Activated naive CD4-positive, alpha-beta T cell (primary cell): ENCODE data around the gene SLC24A5.

Source experiments
- DNase-seq, 4 experiments: peaks; one replicate each; lab custom pipeline; 2025; lab: John Stamatoyannopoulos, UW

The SLC24A5 gene

GRCh38 chr15:48120745-48121144, at the start of gene SLC24A5:
TSS of gene SLC24A5 (plus strand) at chr15:48120990. CDS start at chr15:48121045, 55 bp downstream.
- DNase-seq = no peak

GRCh38 chr15:48072941-48073340, 47.8 kb upstream of the SLC24A5 start:
- no peak for DNase-seq

DNA sequence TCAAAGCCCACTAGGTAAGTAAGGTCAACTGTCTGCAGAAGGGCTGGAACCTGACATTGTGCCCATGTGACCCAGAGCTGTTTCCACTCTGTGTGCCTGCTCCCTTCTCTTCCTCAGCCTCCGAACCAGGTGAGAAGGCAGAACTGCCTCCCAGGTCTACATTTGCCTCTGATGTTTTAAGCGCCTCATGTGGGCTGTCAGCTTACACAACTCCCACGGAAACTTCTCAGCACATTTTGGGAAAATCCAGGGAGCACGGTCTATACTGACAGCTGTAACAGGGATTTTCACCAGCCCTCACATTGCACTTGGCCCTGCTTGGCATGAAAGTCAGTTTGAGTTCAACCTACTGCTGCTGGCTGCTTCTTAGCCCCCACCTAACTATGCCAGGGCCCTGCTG, 46.9 kb upstream of the SLC24A5 start:
- no peak for DNase-seq

DNA sequence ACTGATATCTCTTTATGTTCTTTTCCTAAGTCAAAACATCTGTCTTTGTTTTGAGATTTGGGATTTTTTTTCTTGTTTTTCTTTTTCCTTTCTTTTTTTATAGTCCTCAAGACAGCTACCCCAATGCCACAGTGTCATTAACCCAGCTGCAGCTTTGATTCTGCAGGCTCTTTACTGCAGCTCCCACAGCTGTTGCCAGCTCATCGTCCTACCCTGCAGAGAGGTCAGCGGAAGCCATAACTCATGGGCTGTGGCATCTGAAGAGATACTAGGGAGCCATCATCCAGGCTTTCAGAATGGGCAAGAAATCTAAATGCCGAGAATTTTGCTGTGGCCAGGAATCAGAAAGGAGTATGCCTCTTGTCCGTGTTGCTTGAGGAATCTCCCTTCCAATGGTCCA, 44.3 kb upstream of the SLC24A5 start:
- no peak for DNase-seq

DNA sequence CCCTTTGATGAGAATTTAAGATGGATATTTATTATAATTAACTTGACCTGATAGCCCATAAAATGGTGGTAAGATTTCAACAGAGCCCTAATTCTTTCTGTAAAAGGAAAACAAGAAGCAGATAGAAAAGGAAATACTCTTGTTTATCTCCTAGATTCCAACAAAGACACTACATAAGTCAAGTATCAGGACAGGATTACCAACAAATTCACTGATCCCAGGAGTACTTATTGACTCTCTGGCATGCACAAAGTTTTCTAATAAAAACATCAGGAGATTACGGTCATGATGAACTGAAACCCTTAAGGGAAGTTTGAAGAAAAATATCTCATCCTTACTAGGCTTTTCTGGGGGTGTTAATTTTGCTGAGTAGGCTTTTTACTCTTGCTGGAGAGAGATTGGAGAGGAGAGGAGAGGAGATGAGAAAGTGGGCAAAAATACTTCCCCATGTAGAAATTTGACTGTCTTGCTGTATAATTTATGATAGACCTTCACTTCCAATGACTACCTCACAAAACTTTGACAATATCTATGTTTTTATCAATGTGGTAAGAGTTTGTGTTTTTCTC, 43.1 kb upstream of the SLC24A5 start:
- DNase-seq = no peak

GRCh38 chr15:48084759-48085590, 35.8 kb upstream of the SLC24A5 start:
- no peak for DNase-seq

DNA sequence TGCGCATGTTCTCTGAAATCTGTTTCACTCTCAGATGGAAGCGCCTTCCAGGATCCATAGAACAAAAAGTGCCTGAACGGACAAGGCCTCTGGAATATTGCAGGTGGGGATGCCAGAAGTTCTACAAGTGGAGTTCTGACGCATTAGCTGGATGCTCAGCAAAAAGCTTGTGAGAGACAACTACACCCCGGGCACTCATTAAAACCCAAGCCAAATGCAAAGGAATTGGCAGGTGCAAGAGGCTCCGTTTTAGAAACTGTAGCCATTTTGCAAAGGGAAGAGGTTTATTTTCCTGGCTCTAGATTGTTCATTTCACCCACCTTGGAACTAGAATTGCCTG, 35.2 kb upstream of the SLC24A5 start:
- DNase-seq = no peak

DNA sequence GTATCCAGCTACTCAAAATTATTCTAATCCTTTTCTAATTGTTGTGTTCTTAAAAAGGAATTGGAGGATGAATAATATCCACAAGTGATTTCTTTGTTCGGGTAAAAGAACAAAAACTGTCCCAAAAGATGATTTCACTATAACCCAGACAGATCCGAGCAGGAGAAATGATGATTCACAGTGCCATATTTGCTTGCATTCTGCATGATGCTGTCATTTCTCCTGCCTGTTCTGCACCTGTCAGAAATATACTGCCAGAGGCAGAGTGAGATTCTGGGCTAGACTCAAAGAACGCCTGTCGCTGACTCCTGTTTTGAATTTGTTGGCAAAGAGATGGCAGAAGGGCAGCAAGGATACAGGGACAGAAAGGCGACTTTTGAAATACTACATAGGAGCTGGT, 34.7 kb upstream of the SLC24A5 start:
- no peak for DNase-seq

GRCh38 chr15:48086576-48086975, 34.2 kb upstream of the SLC24A5 start:
- DNase-seq = no peak

GRCh38 chr15:48087844-48088243, 32.9 kb upstream of the SLC24A5 start:
- DNase-seq = no peak

- no peak for DNase-seq
These were observed 31.1 kb upstream of the SLC24A5 start for GRCh38 chr15:48089702-48090101.

DNA sequence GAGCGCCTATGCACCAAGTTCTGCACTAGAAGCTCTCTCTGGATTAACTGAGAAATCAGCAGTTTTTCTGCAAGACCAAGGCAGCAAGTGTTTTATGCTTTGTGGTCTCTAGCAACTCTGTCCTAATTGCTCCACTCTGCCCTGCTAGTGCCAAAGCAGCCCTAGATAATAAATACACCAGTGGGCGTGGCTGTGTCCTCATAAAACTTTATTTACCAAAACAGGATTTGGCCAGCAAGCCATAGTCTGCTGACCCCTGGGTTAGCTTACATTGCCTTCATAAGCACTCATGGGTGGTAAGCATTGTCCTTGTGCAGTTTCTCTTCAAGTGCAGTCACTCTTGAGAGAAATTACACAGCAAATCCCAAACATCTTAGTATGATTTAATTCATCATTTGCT, 30.7 kb upstream of the SLC24A5 start:
- DNase-seq = no peak

GRCh38 chr15:48090666-48091065, 30.1 kb upstream of the SLC24A5 start:
- DNase-seq = no peak

GRCh38 chr15:48091522-48091921, 29.3 kb upstream of the SLC24A5 start:
- DNase-seq = no peak

- no peak for DNase-seq
These were observed 24.4 kb upstream of the SLC24A5 start for GRCh38 chr15:48096355-48096786.

GRCh38 chr15:48096813-48097212, 24.0 kb upstream of the SLC24A5 start:
- no peak for DNase-seq

DNA sequence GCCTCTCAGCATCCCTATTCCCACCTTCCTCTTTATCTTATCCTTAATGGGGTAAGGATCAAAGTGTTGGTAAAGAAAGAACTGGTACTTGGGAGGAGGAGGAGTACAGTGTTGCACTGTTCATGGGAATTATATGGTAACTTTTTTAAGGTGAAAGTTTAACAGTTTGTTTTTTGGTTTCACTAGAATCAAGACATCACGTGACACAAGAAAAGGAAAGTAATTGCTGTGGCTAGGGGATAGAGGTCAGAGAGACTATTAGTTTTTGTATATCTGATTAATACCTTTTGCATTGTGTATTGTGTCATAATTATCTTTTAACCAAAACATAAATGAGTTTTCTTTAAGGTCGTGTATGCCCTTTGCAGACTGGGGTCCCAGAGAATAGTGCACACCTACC, 23.5 kb upstream of the SLC24A5 start:
- DNase-seq = no peak

DNA sequence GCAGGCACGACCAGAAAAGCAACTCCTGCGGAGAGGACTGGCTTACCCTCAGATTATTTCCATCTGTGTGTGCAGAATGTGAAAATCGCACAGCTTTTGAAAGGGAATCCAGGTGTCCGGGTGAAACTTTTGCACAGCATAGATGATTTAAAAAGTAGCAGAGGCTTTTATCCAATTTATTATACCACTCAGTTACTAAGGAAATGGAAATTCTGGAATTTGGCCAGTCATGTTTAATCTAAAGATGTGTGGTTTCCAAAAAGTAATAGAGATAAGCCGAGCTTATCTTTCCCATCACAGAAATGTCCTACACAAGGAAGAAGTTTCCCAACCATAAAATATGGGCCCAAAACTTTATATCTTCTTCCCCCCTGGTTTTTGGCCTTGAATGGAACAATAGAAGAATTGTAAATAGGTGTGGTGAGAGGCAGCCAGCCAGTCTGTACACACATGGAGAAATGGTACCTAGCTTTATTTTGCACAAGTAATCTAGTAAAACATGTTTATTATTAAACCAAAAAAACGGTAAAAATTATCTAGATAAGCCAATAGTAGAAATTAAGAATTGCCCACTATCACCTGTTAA, 19.3 kb upstream of the SLC24A5 start:
- no peak for DNase-seq

DNA sequence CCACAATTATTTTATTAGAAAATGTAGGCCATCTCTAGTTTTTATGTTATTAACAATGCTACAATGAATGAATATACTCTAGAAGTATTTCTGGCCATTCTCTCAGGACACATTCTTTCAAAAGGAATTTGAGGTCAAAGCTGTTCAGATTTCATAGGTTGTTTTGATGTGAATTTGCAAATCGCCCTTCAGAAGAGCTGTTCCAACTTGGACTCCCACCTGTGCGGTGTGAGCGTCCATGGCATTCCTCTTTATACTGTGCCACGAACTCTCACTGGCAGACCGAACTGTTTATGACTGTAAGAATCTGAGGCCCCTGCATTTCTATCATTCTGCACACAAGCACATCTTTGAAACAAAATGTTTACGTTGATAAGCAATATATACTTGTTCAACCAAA, 18.6 kb upstream of the SLC24A5 start:
- no peak for DNase-seq

DNA sequence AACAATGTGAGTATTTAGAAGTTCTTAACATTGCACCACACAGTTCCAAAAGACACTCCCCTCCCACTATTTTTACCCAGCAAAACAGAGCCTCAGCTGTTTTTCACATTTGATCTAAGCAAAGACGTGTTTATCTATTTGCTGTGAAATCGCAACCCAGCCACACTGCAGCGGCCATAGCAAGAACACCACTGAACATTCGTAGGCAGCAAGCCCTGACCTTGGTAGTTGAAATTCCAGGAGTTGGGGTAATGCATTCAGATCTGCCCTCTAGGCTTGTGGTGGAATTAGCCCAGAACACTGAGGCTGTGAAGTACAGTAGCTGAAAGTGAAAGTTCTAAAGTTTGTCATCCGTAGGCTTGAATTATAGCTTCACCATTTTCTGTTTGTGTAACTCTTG, 17.1 kb upstream of the SLC24A5 start:
- DNase-seq = no peak

- no peak for DNase-seq
These were observed 14.9 kb upstream of the SLC24A5 start for GRCh38 chr15:48105936-48106335.

DNA sequence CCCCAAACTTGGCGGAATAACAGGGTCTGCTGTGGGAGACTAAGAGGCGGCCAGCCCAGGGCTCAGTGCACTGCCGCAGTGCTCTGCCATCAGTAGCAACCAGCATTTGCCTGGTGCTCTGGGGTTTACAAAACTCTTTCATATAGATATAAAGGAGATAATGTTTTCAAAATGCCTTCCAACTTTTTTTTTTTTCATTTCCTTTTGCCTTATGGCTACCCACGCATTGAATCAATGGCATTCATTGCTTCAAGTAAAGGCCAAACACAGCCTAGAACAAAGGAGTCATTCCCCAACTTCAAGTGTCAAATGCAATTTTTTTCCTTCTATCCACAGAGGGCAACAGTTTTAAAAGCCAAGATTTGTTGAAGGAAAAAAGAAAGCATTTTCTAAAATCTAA, 11.6 kb upstream of the SLC24A5 start:
- no peak for DNase-seq

GRCh38 chr15:48109856-48110531, 10.8 kb upstream of the SLC24A5 start:
- DNase-seq = no peak
